SH-SY5Y (cell line): ENCODE results near the gene HIVEP2.

ENCODE experiments used
- GATA2 ChIP-seq: IDR thresholded peaks from 2 replicates; pipeline ENCODE4 v1.6.1; 2011; ENCODE audit warnings: mild to moderate bottlenecking, low read depth, low read length
- GATA3 ChIP-seq: IDR thresholded peaks from 2 replicates; pipeline ENCODE4 v1.6.1; 2011; ENCODE audit warnings: low read depth, mild to moderate bottlenecking, low read length, moderate library complexity

- TF ChIP-seq GATA3 (no peak), GATA2 (no peak)
Observed at GRCh38 chr6:142802124-142802523, 142.9 kb downstream of the HIVEP2 start.
